DMS114 treated with DMSO at 0.1 percent for 48 hours (cell line): ENCODE results near the gene NPAS2.
A peak's percentile ranks its signal among the peaks of the same experiment; 100 is the strongest.

Source experiments
- DNase-seq: peaks from one replicate; lab custom pipeline; 2025; ENCODE audit not compliant: unreplicated experiment; lab: John Stamatoyannopoulos, UW

Gene NPAS2

DNA sequence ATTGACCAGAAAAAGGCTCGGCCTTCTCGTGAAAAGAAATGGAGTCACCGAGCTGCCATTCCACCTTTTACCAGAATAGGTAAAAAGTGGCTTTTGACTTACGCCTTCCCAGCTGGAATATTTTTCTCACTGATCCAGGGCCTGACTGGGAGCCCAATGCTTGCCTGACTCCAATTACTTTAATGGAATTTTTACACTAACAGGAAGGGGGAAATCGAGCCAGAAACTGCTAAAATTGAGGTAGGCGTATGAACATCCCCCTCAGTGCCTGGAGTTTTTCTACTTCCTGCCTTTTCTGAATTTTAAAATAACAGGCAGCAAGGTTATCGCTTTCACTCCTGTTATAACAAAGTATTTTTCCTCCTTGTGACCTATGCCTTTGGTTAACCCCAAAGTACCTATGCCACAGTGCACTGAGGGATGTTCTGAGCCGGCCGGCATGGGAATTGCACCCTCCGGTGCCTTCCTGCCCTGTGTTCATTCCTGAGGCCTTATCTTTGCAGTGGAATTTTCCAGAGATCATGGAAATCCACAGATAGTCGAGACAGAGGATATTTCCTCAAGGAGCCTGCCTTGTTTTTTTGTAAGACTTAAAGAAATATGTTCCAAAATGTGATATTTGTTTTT is 163.9 kb downstream of the NPAS2 start:
- DNase-seq, result no peak

DNA sequence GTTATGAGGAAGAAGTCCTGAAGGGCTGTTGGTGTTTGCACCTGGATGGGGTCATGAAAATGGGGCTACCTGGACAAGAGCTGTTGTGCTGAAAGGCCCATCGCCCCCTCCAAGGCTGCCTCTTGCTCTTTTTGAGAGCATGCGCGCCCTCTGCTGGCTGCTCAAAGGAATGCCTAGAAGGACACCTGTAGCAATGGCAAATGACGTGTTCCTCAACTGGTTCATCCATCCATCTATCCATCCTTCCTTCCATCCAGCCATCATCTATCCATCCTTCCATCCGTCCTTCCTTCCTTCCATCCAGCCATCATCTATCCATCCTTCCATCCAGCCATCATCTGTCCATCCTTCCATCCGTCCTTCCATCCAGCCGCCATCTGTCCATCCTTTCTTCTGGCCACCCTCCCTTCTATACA is 165.0 kb downstream of the NPAS2 start:
- DNase-seq, result peak; percentile 70

DNA sequence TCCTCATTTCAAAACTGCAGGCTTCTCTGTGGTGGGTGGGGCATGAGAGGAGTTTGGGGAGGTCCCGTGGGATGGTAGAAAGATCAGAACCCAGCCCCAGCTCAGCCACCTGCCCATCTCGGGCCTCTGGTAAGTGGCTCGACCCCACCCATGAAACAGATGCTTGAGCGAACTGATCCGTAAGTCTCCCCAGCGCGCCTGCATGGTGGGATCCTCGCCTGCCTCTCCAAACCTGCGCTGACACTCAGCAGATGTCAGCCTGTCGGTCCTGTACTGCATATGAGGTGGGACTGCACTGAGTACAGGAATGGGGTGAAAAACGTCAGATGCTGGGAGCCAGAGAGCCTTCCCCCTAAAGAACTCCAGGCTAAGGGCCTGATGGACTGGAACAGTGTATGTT is 166.2 kb downstream of the NPAS2 start:
- no peak for DNase-seq

DNA sequence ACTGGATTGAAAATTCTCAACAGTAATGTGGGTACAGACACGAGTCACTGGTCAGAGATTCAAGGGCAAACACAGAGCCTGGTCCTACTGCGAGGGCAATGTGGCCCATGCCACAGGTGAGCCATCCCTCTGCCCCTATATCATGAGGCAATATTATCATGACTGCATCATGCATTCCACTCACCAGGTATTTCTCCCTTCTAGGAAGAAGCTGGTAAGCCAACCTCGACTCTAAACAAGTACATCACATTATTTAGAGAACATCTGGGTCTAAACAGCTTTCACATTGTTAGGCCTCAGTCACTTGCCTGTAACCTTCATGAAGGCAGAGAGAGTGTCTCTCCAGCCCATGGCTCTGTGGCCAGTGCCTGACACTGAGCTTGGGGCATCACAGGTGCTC is 167.6 kb downstream of the NPAS2 start:
- no peak for DNase-seq

DNA sequence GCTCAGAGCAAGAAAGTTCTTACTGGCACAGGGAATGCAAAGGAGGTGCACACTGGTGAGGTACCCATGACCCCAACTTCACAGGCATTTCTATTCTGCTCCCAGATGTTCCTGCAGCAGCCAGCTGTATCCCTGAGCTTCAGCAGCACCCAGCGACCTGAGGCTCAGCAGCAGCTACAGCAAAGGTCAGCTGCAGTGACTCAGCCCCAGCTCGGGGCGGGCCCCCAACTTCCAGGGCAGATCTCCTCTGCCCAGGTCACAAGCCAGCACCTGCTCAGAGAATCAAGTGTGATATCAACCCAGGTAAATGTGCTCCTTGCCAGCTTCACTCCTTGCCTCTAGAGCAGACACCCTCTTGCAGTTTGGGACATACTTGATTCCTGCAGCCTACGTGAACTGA is 168.0 kb downstream of the NPAS2 start:
- DNase-seq, result no peak

GRCh38 chr2:100988630-100989417 is 168.9 kb downstream of the NPAS2 start:
- DNase-seq, result no peak

DNA sequence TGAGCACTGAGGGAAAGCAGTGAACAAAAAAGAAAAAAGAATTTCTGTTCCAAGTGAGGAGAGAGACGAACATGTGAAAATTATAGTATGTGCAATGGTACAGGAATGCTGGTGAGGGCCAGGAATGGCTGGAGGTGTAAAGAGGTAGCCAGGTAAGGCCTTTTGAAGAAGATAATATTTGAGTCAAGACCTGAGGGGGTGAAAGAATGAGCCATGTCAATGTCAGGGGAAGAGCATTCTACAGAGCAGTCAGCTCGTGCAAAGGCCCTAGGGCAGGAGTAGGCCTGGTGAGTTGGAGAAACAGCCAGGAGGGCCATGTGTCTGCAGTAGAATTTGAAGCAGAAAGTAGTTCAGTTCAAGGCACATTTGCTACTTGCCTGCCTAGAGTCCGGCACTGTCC is 169.7 kb downstream of the NPAS2 start:
- DNase-seq, result no peak

GRCh38 chr2:100990166-100990565 is 170.2 kb downstream of the NPAS2 start:
- DNase-seq, result no peak

- DNase-seq, result no peak
Measured at GRCh38 chr2:100990650-100991403, 170.9 kb downstream of the NPAS2 start.

DNA sequence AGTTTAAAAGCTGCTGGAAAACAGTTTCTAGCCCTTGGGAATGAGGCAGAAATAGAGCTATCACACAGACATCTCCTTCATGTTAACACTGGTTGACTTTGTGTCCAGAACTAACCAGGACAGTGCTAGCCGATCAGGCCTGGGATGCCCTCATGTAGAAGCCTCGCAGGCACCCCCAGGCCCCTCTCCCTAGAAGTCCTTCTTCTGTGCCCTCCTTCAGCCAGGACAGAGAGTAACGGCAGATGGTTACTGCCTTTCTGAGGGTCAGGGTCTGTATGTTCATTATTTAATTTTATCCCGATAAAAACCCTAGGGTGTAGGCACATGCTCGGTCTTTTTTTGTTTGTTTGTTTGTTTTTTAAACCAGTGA is 171.4 kb downstream of the NPAS2 start:
- no peak for DNase-seq

DNA sequence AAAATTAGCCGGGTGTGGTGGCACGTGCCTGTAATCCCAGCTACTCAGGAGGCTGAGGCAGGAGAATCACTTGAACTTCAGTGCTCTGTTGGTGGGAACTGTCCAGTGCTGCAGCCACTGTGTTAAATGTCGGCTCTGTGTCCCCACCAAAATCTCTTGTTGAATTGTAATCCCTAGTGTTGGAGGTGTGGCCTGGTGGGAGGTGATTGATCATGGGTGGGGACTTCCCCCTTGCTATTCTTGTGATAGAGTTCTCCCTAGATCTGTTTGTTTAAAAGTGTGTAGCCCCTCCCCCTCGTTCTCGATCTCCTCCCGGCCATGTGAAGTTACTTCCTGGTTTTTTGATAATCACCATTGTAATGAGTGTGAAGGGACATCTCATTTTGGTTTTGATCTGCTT is 172.3 kb downstream of the NPAS2 start:
- DNase-seq, result no peak

DNA sequence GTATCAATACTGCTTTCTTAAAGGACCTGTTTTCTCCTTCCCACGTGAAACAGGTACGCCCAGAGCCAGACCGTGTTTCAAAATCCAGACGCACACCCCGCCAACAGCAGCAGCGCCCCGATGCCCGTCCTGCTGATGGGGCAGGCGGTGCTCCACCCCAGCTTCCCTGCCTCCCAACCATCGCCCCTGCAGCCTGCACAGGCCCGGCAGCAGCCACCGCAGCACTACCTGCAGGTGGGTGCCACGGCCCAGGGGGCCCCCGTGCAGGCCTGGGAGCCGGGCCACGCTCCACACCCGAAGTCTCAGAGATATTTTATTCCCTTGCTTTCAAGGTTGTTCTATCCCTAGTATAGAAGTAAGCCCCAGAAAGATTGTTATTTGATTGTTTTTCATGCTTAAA is 173.4 kb downstream of the NPAS2 start:
- DNase-seq, result no peak

- DNase-seq, result no peak
Measured at GRCh38 chr2:100995309-100996075, 175.6 kb downstream of the NPAS2 start.

GRCh38 chr2:100997509-100998234 is 177.7 kb downstream of the NPAS2 start:
- no peak for DNase-seq

- no peak for DNase-seq
Measured at GRCh38 chr2:100998235-100998573, 178.3 kb downstream of the NPAS2 start.

DNA sequence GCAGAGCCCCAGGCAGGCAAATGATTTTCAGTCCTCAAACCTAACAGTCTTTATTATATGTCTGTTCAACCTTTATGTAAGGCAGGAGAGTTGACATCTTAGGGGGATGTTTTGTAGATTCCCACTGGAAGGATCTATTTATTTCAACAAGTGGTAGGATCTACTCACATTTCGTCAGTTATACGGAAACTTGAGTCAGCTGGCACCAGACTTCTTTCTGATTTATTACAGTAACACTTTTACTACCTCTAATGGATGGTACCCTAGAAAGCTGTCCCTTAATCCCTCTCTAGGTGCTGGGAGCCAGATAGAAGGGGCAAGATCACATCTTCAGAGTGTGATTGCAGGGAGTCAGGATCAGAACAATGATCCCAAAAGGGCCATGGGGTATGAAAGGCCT is 180.1 kb downstream of the NPAS2 start:
- no peak for DNase-seq

DNA sequence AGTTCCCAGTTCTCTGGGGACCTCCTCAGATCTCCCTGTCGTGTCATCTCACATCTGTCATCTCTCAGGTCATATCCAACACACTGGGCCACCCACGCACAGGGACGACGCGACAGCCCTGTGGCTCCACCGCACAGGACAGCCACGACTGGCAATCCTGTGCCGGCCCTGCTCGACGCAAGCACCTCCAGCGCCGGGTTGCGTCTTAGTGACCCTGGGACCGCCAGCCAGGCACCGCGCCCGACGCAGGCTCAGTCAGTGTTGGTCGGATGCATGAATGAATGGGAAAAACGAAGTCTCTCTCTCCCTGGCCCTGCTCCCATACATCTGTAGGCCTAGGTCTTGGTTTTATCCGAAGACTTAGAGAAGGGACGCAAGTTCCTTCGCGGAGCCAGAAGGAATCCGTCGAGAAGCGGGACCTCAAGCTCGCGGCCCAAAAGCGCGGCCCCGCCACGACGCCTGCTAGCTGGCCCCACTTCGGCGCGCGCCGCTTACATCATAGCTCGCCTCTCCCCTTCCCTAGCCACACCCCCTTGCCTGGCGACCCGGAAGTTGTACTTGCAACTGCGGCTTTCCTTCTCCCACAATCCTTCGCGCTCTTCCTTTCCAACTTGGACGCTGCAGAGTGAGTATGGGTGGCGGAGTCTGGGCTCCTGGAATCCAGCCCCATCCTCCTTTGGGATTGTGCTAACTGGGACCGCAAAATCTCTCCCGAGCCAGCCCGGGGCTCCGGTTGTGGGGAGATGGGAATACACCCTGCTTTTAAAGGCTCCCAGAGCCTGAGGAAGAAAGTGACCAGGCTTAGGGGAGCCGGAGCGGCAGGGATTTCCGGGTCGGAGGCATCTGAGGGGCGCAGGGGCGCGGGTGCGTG is 182.0 kb downstream of the NPAS2 start, which contains the start of gene RPL31:
RPL31 (plus strand) TSS at position 599 of the 871 bp plus-strand sequence. CDS start 413 bp downstream, outside the sequence.
- peak; percentile 97 for DNase-seq

DNA sequence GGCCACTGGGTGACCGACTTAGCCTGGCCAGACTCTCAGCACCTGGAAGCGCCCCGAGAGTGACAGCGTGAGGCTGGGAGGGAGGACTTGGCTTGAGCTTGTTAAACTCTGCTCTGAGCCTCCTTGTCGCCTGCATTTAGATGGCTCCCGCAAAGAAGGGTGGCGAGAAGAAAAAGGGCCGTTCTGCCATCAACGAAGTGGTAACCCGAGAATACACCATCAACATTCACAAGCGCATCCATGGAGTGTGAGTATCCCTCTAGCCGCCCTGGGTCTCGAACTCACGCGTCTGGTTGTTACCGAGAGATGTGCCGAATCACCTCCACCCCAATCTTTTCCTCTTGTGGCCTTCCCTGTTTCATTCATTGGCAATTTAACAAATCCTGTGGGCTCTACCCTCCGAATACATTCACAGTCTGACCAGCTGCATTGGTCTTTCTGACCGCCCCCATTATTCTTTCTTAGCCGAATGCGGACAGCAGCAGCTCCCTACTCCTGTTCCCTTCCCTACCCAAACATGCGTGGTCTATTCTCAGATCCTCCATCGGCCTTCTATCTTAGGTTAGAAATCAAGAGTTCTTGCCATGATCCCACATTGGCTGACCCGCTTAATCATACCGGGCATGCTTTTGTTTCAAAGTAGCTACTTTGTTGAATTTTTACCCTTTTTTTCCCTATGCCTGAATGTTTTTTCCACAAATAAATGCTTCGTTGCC is 182.8 kb downstream of the NPAS2 start:
- DNase-seq, result peak; percentile 46

- no peak for DNase-seq
Measured at GRCh38 chr2:101003278-101003775, 183.4 kb downstream of the NPAS2 start.
